A673 (cell line): ENCODE measurements around the gene GTPBP8. TPM values are rescaled to one million over a fixed set of nuclear protein-coding genes. Genes with fewer than 3 reads are reported as not detected.

Source experiments
- BruUV-seq: library from RNA; stranded (reverse); fragments of 400-500 nt; replicated peaks from 2 replicates; lab custom pipeline; 2021; lab: Mats Ljungman, UMichigan
- CTCF ChIA-PET: fragments of 300-600 bp; sonication (Branson Sonifier 250); formaldehyde crosslinking; loops from one replicate; lab custom pipeline; 2022; ENCODE audit warnings: antibody characterized with exemption; lab: Charles Lee
- POLR2A ChIA-PET: fragments of 300-600 bp; sonication (Branson Sonifier 250); formaldehyde crosslinking; loops from one replicate; lab custom pipeline; 2022; ENCODE audit warnings: antibody characterized with exemption; ENCODE audit not compliant: low non-redundant PET; lab: Charles Lee
- DNase-seq: peaks from one replicate; pipeline ENCODE4 v3.0.0-alpha.2; 2015; ENCODE audit warnings: low spot score
- H3K27ac ChIP-seq: fragments of 200-600 bp; sonication (generic); 2 replicates; pipeline ENCODE4 v1.5.1; 2016; ENCODE audit warnings: mixed run types, low read depth, mild to moderate bottlenecking, mixed read lengths, antibody characterized with exemption, low read length; ENCODE audit not compliant: poor library complexity, severe bottlenecking
- H3K27me3 ChIP-seq: fragments of 200-600 bp; sonication (generic); replicated peaks from 2 replicates; pipeline ENCODE4 v1.6.1; 2017; ENCODE audit warnings: mixed run types, low read depth, mild to moderate bottlenecking, mixed read lengths, antibody characterized with exemption, low read length; ENCODE audit not compliant: insufficient read depth, poor library complexity
- H3K36me3 ChIP-seq: fragments of 200-600 bp; sonication (generic); 2 replicates; pipeline ENCODE4 v1.6.1; 2016; ENCODE audit warnings: mixed run types, mild to moderate bottlenecking, mixed read lengths, antibody characterized with exemption, low read length; ENCODE audit not compliant: insufficient read depth, poor library complexity, severe bottlenecking
- H3K4me1 ChIP-seq: fragments of 200-600 bp; sonication (generic); 2 replicates; pipeline ENCODE4 v1.6.1; 2017; ENCODE audit warnings: mixed run types, mild to moderate bottlenecking, mixed read lengths, antibody characterized with exemption, low read length; ENCODE audit not compliant: insufficient read depth, poor library complexity, severe bottlenecking
- H3K4me3 ChIP-seq: fragments of 200-600 bp; sonication (generic); 2 replicates; pipeline ENCODE4 v1.5.1; 2016; ENCODE audit warnings: low read depth, mixed run types, mild to moderate bottlenecking, mixed read lengths, low read length; ENCODE audit not compliant: poor library complexity, severe bottlenecking
- H3K9me3 ChIP-seq: fragments of 200-600 bp; sonication (generic); 2 replicates; pipeline ENCODE4 v1.6.1; 2016; ENCODE audit warnings: mixed run types, low read depth, mild to moderate bottlenecking, mixed read lengths, antibody characterized with exemption, low read length; ENCODE audit not compliant: poor library complexity, severe bottlenecking
- EZH2 ChIP-seq: fragments of 200-600 bp; sonication (generic); IDR thresholded peaks from 2 replicates; pipeline ENCODE4 v1.6.1; 2017; ENCODE audit warnings: borderline replicate concordance, low read depth, mild to moderate bottlenecking, mixed read lengths, antibody characterized with exemption, low read length; ENCODE audit not compliant: poor library complexity, severe bottlenecking
- intact Hi-C: fragments of 100-400 bp; cut with micrococcal nuclease; formaldehyde crosslinking; loops from one replicate; pipeline ENCODE4 v1.10.0; 2022; ENCODE audit not compliant: unreplicated experiment
- total RNA-seq: library from RNA; stranded (reverse); gene quantifications from 2 replicates; pipeline ENCODE4 v1.2.3, GENCODE V29; 2021
- TF ChIP-seq, protein P1 (sequence below): fragments of 300-800, 200-600 bp; sonication (generic); conservative IDR thresholded peaks from 2 replicates; pipeline ENCODE4 v1.5.1; 2017; ENCODE audit warnings: low read depth, mild to moderate bottlenecking, antibody characterized with exemption, low read length, moderate library complexity, mixed read lengths

Gene GTPBP8
- total RNA-seq, 1 experiment from 2014 or later, result 21.5 TPM

DNA sequence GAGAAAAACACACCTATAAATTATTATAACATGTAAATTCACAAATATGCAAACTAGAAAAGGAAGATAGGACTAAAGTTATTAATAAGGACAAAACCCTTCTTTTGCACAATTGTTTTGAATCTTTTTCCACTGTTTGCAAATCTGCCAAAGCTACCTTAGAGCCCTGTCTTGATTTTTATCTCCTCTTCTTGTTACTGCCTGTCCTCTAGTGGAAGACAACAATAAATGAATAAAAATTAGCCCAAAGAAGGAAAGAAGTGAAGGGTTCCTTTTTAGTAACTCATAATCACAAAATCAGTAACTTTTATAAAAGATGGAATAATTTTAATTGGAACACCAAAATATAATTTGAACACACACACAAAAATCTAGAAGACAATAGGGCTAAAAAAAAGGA is 18.6 kb upstream of the GTPBP8 start:
- no peaks in the 10 kb centered on the region for H3K36me3 ChIP-seq
- no peak for DNase-seq
- POLR2A ChIA-PET, result interaction anchor here (0.6 kb wide), 1 partner anchor 979 kb away, joined by 3 read pairs; no protein-coding TSS in a partner anchor
- H3K9me3 ChIP-seq, result no peaks in the 10 kb centered on the region
- no peak for TF ChIP-seq EZH2
- intact Hi-C loops, result no loop called here
- no peak overlapping the region for H3K27ac ChIP-seq
- H3K4me1 ChIP-seq, result no peaks in the 10 kb centered on the region
- no TSS peak for BruUV-seq
- CTCF ChIA-PET, result no interaction called here
- H3K4me3 ChIP-seq, result no peak overlapping the region
- peaks cover 33% of the 10 kb centered on the region for H3K27me3 ChIP-seq

DNA sequence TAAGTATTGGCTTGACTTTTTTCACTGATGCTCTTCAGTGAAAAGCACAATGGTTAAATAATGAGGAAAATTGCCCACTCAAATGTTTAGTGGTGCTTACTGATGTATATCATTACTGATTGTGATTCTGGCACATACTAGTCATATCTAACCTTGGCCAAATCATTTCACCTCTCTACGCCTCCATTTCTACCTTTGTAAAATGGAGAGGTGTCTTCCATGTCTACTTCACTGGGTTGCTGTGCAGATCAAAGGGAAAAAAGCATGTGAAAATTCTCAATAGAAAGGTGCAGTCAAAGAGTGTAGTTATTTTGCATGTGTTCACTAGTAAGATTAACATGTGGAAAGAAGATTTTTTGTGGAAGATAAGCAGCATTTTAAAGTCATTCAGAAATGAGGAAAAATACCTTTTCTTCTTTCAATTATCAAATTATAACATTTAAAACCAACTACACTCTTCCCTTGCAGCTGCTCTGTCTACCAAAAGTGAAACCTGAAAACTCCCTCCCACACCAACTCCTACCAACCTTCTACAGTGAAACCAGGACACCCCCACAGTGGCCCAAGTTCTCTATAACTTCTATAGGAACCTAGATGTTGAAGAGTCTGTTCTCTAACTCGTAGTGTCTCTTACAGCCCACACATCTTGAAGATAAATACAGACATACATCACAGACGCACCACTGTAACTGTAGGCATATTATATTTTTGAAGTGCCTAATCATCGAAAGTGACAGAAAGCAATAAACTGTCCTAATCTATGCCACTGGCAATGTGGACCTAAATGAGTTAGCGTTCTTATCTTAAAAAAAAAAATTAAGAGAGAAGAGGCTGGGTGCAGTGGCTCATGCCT is 17.2 kb upstream of the GTPBP8 start:
- H3K36me3 ChIP-seq, result no peaks in the 10 kb centered on the region
- no TSS peak for BruUV-seq
- intact Hi-C loops, result no loop called here
- H3K27me3 ChIP-seq, result peaks cover 33% of the 10 kb centered on the region
- ChIA-PET CTCF (no interaction called here), POLR2A (no interaction called here)
- no peak for DNase-seq
- no peak overlapping the region for H3K4me3 ChIP-seq
- no peaks in the 10 kb centered on the region for H3K9me3 ChIP-seq
- H3K4me1 ChIP-seq, result no peaks in the 10 kb centered on the region
- H3K27ac ChIP-seq, result no peak overlapping the region
- TF ChIP-seq, protein P1, sequence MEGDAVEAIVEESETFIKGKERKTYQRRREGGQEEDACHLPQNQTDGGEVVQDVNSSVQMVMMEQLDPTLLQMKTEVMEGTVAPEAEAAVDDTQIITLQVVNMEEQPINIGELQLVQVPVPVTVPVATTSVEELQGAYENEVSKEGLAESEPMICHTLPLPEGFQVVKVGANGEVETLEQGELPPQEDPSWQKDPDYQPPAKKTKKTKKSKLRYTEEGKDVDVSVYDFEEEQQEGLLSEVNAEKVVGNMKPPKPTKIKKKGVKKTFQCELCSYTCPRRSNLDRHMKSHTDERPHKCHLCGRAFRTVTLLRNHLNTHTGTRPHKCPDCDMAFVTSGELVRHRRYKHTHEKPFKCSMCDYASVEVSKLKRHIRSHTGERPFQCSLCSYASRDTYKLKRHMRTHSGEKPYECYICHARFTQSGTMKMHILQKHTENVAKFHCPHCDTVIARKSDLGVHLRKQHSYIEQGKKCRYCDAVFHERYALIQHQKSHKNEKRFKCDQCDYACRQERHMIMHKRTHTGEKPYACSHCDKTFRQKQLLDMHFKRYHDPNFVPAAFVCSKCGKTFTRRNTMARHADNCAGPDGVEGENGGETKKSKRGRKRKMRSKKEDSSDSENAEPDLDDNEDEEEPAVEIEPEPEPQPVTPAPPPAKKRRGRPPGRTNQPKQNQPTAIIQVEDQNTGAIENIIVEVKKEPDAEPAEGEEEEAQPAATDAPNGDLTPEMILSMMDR, result no peak

DNA sequence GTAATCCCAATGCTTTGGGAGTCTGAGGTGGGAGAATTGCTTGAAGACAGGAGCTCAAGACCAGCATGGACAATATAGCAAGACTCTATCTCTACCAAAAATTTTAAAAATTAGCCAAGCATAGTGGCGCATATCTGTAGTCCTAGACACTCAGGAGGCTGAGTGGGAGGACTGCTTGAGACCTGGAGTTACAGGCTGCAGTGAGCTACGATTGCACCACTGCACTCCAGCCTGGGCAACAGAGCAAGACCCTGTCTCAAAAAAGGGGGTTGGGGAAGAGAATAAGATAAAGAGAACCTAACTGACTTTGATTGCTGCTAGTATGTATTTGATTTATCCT is 16.6 kb upstream of the GTPBP8 start:
- Histone ChIP-seq H3K4me3 (no peak overlapping the region), H3K9me3 (no peaks in the 10 kb centered on the region), H3K27ac (no peak overlapping the region), H3K4me1 (no peaks in the 10 kb centered on the region), H3K27me3 (peaks cover 33% of the 10 kb centered on the region), H3K36me3 (no peaks in the 10 kb centered on the region)
- ChIA-PET CTCF (no interaction called here), POLR2A (no interaction called here)
- BruUV-seq, result no TSS peak
- intact Hi-C loops, result no loop called here
- no peak for DNase-seq
- TF ChIP-seq EZH2, result no peak
- TF ChIP-seq, protein P1, result no peak

DNA sequence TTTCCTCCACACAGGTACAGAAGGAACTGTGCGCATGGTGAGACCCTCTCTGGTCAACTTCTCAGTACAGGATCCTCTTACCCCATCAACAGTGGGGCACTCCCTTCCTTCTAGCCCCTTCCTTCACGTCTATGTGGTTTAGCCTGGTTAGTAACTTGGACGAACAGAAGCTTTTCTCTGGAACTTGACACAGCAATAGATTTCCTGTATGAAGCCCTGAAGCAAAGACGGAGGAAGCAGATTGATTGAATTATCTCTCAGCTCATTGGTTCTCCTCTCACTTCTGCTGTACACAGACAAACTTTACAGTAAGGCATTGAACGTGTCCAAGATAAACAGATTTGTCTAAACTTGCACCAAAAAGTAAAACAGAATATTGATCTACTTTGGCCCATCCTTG is 15.9 kb upstream of the GTPBP8 start, which contains the start of gene CD200R1:
CD200R1 (minus strand) TSS at position 210 of the 400 bp plus-strand sequence. CDS start 246 bp downstream, outside the sequence.
- H3K27me3 ChIP-seq, result peaks cover 33% of the 10 kb centered on the region
- no peak for DNase-seq
- CTCF ChIA-PET, result no interaction called here
- intact Hi-C loops, result no loop called here
- no peak within 1 kb of the TSS for H3K27ac ChIP-seq
- TF ChIP-seq, protein P1, result no peak
- TF ChIP-seq EZH2, result no peak
- H3K4me1 ChIP-seq, result no peaks in the 10 kb centered on the region
- H3K9me3 ChIP-seq, result no peaks in the 10 kb centered on the region
- no peaks in the 10 kb centered on the region for H3K36me3 ChIP-seq
- H3K4me3 ChIP-seq, result no peak within 1 kb of the TSS
- no TSS peak for BruUV-seq
- POLR2A ChIA-PET, result interaction anchor here (0.6 kb wide), 1 partner anchor 804 kb away, joined by 3 read pairs; no protein-coding TSS in a partner anchor
